GM19324 (cell line): ENCODE data around the gene STK25.
A peak's percentile ranks its signal among the peaks of the same experiment; 100 is the strongest.
"Not testable (repeated sequence)": the region's sequence is repeated elsewhere in the genome, so short reads cannot be mapped to it uniquely, and the experiment has no call there.

ENCODE experiments used
- ATAC-seq: cut with Tn5 transposase; IDR thresholded peaks from one replicate; pipeline ENCODE4 v1.9.1; 2021; ENCODE audit warnings: mild to moderate bottlenecking, moderate library complexity; ENCODE audit not compliant: unreplicated experiment, low FRiP score

The STK25 gene

DNA sequence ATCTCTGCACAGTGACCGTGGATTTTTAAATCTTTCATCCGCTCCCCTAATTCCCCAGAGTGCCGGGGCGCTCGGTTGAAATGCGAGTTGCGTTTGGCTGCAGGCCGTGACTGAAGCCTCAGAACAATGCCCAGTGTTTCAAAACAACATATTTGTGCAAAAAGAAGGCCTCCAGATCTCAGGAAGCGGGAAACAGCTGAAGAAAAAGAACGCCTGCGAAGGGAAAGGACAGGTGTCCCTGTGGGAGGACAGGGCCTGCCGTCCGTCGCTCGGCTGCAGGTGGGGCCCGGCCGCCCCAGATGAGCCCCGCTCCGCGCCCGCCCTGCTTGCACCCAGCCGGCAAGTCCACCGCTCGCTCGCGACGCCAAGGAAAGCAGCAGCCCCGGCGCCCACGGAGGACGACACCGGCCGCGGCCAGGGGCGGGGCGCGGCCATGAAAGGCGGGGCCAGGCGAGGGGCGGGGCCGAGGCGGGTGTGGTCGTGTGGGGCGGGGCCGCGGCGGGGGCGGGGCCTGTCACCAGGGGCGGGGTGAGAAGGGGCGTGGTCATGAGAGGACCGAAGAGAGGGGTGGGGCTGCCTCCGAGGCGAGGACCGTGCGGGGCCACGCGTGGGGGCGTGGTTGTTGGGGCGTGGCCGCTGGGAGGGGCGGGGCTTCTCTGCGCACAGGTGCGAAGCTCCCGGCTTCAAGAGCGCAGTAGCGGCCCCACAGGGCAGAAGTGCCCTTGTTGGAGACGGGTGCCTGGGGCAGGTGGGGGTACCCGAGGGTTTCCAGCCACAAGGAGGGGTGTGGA is 32.6 kb upstream of the STK25 start:
- no peak for ATAC-seq

- no peak for ATAC-seq
These were observed 32.0 kb upstream of the STK25 start for GRCh38 chr2:241540401-241540770.

GRCh38 chr2:241539616-241540374 is 31.4 kb upstream of the STK25 start:
- ATAC-seq, result no peak

- ATAC-seq, result no peak
These were observed 30.6 kb upstream of the STK25 start for GRCh38 chr2:241538838-241539615.

DNA sequence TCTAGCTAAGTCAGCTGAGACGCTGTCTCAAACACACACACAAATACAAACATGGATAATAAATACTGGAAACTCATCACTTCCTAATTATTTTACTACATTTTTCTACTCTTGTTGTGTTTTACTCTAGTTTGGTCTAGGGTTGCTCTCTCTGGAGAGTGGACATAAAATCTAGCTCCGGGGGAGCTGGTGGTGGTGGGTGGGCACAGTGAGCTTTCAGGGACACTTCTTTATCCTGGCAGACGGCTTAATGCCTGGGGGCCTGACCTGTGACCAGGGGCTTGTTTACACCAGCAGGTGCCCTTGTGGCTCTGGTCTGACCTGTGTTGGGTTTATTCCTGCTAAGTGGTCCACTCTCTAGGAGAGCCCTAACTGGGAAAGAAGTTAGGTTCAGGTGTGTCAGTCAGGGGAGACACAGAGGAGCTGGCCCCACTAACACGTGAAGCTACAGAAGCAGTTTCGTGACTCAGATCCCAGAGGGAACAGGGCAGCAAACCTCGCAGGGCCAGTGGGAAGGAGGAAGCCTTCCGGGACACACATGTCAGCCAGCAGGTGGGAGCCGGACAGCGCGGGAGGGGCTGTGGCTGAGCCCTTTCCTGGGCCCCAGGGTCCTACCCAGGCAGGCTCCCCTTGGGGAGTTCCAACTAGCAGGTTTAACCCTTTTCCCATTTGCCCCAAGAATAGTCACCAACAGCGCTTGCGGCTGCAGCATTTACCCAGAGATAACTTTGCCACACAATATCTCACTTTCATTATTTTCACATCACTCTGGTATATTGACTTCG is 27.7 kb upstream of the STK25 start:
- no peak for ATAC-seq

DNA sequence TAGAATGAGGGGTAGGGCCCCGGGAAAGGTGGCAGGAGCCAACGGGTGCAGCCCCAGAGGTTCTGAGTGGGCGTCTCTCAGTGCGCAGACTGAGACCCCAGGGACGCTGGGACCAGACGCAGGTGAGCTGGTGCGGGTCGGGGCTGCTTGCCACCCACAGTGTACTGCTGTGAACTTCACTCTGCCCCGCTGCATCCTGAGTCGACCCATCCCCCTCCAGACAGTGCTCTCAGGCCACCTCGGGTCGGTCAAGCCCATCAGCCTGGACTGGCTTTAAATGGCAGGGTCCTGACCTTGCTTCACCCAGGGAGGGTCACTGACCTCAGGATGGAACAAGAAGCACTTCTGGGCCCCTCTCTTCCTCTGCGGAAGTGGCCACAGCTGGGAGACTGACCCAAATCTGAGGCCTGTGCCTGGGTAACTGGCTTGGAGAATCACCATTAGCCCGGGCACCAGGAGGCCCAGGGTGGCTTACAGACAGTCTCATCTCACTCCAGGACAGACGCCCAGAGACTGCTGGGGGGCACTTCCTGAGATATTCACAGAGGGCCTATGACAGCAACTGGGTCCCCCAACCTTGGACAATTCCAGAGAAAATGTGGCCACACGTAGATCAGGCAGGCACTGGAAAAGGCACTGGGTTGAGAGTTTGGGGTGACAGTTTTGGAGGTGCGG is 26.5 kb upstream of the STK25 start:
- ATAC-seq, result no peak

GRCh38 chr2:241534293-241534692 is 25.9 kb upstream of the STK25 start:
- ATAC-seq, result no peak

DNA sequence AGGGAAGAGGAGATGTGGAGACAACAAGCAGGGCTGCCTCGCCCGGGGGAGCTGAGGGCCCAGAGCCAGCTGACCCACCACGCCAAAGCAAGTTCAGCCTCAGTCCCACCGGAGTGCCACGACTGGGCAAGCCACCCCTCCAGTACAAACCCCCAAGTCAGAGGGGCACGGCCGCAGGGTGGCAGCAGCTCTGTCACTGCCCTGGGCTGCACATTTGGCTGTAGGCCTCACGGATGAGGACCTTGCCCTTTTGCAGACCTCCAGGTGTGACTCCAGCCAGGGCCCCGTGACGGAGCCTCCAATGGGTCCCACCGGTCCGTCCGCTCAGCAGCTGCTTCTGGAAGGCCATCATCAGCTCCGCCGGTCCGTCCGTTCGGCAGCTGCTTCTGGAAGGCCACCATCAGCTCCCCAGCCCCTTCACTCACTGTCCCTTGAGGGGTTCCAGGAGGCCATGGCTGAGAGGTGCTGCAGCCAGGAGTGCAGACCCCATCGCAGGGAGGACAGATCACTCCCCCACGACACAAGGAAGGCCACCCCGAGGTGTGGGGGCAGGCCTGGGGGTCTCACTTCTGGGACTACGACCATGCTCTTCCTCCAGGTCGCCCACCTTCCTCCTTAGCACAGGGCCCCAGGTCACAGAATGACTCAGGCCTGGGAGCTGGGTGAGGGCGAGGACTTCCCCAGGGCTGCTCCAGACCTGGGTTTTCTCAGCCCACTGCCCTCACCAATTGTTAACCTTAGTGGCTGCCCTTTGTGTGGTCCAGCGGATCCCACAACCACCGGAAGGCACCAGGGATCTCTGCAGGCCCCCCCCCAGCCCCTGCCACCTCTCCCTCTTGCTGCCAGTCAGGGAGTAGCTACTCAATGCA is 24.6 kb upstream of the STK25 start:
- no peak for ATAC-seq

DNA sequence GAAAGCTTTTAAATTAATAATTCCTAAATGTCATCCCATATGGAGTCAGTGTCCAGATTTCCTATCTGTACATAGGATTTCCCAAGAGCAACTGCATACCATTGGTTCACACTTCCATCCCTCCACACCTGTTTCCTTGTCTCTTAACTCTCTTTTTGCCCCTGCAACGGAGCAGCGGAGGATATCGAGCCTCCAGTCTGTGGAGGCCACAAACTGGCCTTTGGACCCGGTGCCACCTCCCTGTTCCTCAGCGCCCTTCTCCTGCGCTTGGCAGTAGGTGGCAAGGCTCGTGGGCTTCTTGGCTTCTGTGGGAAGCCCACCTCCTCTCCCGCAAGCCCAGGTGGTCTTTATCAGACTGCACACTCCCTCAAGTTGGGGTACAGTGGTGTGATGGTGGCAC is 23.8 kb upstream of the STK25 start:
- ATAC-seq, result no peak

DNA sequence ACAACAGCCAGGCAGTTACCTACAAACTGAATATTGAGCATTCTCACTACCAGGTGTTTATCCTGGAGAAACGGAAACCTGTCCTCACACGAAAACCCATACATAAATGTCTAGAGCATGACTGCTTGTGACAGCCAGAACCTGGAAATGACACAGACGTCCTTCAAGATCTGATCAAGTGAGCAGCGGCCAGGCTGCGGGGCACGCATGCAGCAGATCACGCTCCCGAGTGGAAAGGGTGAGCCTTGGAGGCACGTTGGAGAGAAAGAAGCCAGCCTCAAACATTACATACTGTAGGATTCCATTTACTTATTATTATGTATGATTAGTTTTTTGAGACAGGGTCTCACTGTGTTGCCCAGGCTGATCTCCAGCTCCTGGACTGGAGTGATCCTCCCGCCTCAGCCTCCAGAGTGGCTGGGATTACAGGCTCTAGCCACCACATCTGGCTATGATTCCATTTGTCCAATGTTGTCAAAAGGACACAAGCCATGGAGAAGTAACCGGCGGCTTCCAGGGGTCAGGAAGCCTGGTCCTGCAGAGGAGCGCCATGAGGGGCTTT is 22.9 kb upstream of the STK25 start:
- no peak for ATAC-seq

- no peak for ATAC-seq
These were observed 22.2 kb upstream of the STK25 start for GRCh38 chr2:241530571-241530970.

DNA sequence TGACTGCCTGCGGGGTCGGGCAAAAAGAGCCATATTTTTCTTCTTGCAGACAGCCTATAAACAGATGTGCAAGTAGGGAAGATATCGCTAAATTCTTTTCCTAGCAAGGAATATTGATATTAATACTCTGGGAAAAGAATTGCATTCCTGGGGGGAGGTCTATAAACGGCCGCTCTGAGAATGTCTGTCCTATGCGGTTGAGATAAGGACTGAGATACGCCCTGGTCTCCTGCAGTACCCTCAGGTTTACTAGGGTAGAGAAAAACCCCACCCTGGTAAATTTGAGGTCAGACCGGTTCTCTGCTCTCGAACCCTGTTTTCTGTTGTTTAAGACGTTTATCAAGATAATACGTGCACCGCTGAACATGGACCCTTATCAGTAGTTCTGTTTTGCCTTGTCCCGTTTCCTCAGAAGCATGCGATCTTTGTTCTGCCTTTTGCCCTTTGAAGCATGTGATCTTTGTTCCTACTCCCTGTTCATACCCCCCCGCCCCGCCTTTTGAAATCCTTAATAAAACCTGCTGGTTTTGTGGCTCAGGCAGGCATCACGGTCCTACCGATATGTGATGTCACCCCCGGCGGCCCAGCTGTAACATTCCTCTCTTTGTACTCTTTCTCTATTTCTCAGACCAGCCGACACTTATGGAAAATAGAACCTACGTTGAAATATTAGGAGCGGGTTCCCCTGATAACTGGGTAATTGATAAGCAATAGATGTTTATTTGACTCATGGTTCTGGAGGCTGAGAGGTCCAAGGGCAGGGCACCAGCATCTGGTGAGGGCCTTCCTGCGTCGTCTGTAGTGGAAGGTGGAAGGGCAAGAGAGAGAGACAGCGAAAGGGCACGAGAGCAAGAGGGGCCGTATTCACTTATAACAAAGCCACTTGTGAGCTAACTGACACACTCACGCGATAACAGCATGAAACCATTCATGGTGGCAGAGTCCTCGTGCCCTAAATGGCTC is 17.7 kb upstream of the STK25 start:
- ATAC-seq, result not testable (repeated sequence)

DNA sequence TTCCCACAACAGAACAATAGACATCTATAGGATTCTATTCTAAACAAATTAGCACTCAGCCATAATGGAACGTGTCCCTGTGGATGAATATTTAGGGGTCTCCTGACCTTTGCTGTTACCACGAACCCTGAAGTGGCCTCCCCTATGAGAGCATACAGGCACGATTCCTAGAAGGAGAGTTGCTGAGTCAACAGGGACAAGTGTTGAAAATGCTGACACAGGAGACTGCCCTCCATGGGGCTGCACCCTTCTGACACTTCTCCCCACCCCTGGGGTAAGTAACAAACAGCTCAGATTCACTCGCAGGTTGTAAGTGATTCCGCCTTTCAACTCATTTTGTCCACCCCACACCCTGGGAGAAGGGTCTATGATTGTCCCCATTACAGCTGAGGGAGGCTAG is 14.1 kb upstream of the STK25 start:
- no peak for ATAC-seq

GRCh38 chr2:241519669-241520068 is 11.3 kb upstream of the STK25 start:
- no peak for ATAC-seq

DNA sequence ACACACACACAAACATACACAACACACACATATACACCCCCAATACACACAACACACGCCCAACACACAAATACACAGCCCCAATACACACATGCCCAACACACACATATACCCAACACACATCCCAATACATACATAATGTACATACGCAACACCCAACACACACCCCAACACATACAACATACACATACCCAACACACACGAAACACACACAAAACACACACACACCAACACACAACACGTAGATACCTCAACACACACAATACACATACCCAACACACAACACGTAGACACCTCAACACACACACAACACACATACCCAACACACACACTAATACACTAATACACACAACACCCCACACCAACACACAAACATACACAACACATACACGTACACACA is 8.9 kb upstream of the STK25 start:
- no peak for ATAC-seq

DNA sequence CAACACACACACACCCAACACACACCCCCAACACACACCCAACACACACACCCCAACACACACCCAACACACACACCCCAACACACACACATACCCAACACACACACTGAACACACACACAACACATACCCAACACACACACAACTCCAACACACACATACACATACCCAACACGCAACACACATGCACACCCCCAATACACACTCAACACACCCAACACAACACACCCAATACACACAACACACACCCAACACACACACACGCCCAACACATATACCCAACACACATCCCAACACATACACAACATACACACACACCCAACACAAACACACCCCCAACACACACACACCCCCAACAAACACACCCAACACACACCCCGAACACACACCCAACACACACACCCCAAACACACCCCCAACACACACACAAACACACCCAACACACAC is 8.2 kb upstream of the STK25 start:
- no peak for ATAC-seq

DNA sequence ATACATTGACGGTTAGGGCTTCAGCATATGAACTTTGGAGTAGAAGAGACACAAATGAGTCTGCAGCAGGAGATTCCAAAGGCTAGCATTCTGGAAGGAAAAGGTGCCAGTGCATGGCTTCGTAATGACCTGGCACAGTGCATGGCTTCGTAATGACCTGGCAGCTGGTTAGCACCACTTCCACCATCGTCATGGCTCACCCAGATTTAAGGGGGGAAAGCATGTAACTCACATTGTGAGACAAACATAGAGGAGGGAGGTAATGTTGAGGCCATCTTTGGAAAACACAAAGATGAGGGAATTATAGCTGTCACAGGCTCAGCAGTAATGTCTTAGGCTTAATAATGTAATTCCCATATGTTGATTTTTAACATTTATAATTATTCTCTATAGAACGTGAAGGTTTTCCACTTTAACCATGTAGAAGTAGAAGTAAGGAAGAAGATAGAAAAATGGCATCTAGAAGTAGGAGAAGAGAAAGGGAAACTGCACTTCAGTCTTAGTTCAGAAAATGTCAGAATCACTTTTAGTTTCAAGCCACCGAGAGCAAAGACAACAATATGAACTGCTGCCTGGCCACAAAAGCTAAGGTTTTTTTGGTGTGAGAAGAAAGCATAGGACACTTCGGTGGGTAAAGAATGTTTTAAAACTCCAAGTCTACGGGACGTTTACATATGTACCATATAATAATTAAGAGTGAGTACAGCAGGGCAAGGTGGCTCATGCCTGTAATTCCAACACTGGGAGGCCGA is 6.8 kb upstream of the STK25 start:
- peak; percentile 58 for ATAC-seq
